HL-60/S4 treated with retinoic acid at 250 ng/mL for 4 days and 3 days (cell line): ENCODE data around the gene DMC1.
"Not testable (repeated sequence)": the region's sequence is repeated elsewhere in the genome, so short reads cannot be mapped to it uniquely, and the experiment has no call there.

Source experiments
- in situ Hi-C: fragments of 300-500 bp; cut with MboI; formaldehyde crosslinking; loops from 2 replicates; pipeline ENCODE4 v1.7.0; 2022; ENCODE audit warnings: low sequenced_read_pairs

DMC1 gene

GRCh38 chr22:38569972-38570778 is at the start of gene DMC1:
DMC1 (minus strand) TSS chr22:38570183; CDS start chr22:38568256, 1,927 bp downstream.
- in situ Hi-C loops, result no loop called here

GRCh38 chr22:38618682-38619081 is 48.7 kb upstream of the DMC1 start:
- in situ Hi-C loops, result no loop called here

GRCh38 chr22:38618258-38618657 is 48.3 kb upstream of the DMC1 start:
- in situ Hi-C loops, result no loop called here

GRCh38 chr22:38615064-38615405 is 45.1 kb upstream of the DMC1 start:
- in situ Hi-C loops, result not testable (repeated sequence)

- in situ Hi-C loops, result no loop called here
These were observed 44.5 kb upstream of the DMC1 start for GRCh38 chr22:38614332-38615063.

GRCh38 chr22:38613588-38613987 is 43.6 kb upstream of the DMC1 start:
- in situ Hi-C loops, result no loop called here

GRCh38 chr22:38612217-38613006 is 42.4 kb upstream of the DMC1 start:
- in situ Hi-C loops, result no loop called here

GRCh38 chr22:38611559-38611958 is 41.6 kb upstream of the DMC1 start:
- in situ Hi-C loops, result no loop called here

- in situ Hi-C loops, result no loop called here
These were observed 40.3 kb upstream of the DMC1 start for GRCh38 chr22:38610234-38610633.

GRCh38 chr22:38608992-38609750 is 39.2 kb upstream of the DMC1 start:
- in situ Hi-C loops, result no loop called here

- in situ Hi-C loops, result no loop called here
These were observed 37.7 kb upstream of the DMC1 start for GRCh38 chr22:38607680-38608079.

- in situ Hi-C loops, result no loop called here
These were observed 32.2 kb upstream of the DMC1 start for GRCh38 chr22:38602166-38602565.

GRCh38 chr22:38601221-38601764 is 31.3 kb upstream of the DMC1 start:
- in situ Hi-C loops, result no loop called here

GRCh38 chr22:38599466-38599865 is 29.5 kb upstream of the DMC1 start:
- in situ Hi-C loops, result no loop called here

GRCh38 chr22:38582923-38583322 is 12.9 kb upstream of the DMC1 start:
- in situ Hi-C loops, result not testable (repeated sequence)

- in situ Hi-C loops, result no loop called here
These were observed 8.5 kb upstream of the DMC1 start for GRCh38 chr22:38578505-38578904.

- in situ Hi-C loops, result no loop called here
These were observed 2.1 kb upstream of the DMC1 start for GRCh38 chr22:38572065-38572464.

- in situ Hi-C loops, result no loop called here
These were observed 889 bp upstream of the DMC1 start for GRCh38 chr22:38570779-38571364.

- in situ Hi-C loops, result no loop called here
These were observed 607 bp downstream of the DMC1 start for GRCh38 chr22:38569181-38569971.
